Glutamatergic neuron (in vitro differentiated cells): ENCODE measurements around the gene RBM18. TPM values are rescaled to one million over a fixed set of nuclear protein-coding genes. Genes with fewer than 3 reads are reported as not detected.

ENCODE experiments used
- DNase-seq: peaks from one replicate; pipeline ENCODE4 v3.0.0; 2022
- H3K27ac Mint-ChIP-seq: one replicate; pipeline ENCODE4 v1.8.0; 2020; ENCODE audit warnings: mild to moderate bottlenecking, mixed read lengths, inconsistent platforms; ENCODE audit not compliant: unreplicated experiment
- H3K27me3 Mint-ChIP-seq: one replicate; pipeline ENCODE4 v1.8.0; 2020; ENCODE audit warnings: mild to moderate bottlenecking, moderate library complexity, mixed read lengths, inconsistent platforms; ENCODE audit not compliant: unreplicated experiment
- H3K36me3 Mint-ChIP-seq: one replicate; pipeline ENCODE4 v1.8.0; 2020; ENCODE audit warnings: mild to moderate bottlenecking, mixed read lengths, inconsistent platforms; ENCODE audit not compliant: unreplicated experiment
- H3K4me1 Mint-ChIP-seq: one replicate; pipeline ENCODE4 v1.8.0; 2020; ENCODE audit warnings: mild to moderate bottlenecking, low read depth, mixed read lengths, inconsistent platforms; ENCODE audit not compliant: unreplicated experiment
- H3K4me3 Mint-ChIP-seq: one replicate; pipeline ENCODE4 v1.8.0; 2020; ENCODE audit warnings: mild to moderate bottlenecking, mixed read lengths, inconsistent platforms; ENCODE audit not compliant: unreplicated experiment
- H3K9me3 Mint-ChIP-seq: one replicate; pipeline ENCODE4 v1.8.0; 2020; ENCODE audit warnings: mild to moderate bottlenecking, moderate library complexity, mixed read lengths, inconsistent platforms; ENCODE audit not compliant: unreplicated experiment
- total RNA-seq: library from RNA; stranded (reverse); fragmentation: NEBNext Ultra II Directional; extraction: Animal tissue kit (Norgen Biotek cat#: 25700); gene quantifications from one replicate; pipeline ENCODE4 v1.2.1, GENCODE V29; 2021; ENCODE audit not compliant: unreplicated experiment
- TF ChIP-seq, protein P1 (sequence below): fragments of 200-600 bp; sonication (generic); IDR thresholded peaks from one replicate; pipeline ENCODE4 v1.5.0; 2021; ENCODE audit not compliant: partially characterized antibody, unreplicated experiment

The RBM18 gene
- total RNA-seq, 1 donor from 2014 or later: 27.3 TPM

DNA sequence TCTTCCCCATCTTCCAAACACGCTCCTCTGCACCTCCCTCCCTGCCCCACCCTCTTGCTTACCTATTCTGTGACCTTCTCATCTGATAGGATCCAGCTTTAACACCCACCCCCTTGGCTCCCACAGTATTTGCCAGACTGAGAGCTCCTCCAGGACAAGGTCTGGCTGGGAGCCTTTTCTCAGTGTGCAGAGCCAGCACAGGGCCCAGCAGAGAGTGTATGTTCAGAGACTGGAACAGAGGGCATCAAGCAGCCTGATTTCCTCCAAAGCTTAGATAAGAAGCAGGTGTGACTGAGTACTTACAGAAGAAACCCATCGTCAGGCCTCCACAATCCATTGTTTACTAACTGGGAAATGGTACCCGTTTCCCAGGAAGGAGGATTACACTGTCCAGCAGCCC lies 62.5 kb downstream of the RBM18 start:
- no peak for DNase-seq
- H3K4me3 Mint-ChIP-seq: no peak overlapping the region
- peaks cover 2% of the 10 kb centered on the region for H3K27me3 Mint-ChIP-seq
- no peaks in the 10 kb centered on the region for H3K9me3 Mint-ChIP-seq
- no peaks in the 10 kb centered on the region for H3K36me3 Mint-ChIP-seq
- peaks cover 8% of the 10 kb centered on the region for H3K4me1 Mint-ChIP-seq
- TF ChIP-seq, protein P1, sequence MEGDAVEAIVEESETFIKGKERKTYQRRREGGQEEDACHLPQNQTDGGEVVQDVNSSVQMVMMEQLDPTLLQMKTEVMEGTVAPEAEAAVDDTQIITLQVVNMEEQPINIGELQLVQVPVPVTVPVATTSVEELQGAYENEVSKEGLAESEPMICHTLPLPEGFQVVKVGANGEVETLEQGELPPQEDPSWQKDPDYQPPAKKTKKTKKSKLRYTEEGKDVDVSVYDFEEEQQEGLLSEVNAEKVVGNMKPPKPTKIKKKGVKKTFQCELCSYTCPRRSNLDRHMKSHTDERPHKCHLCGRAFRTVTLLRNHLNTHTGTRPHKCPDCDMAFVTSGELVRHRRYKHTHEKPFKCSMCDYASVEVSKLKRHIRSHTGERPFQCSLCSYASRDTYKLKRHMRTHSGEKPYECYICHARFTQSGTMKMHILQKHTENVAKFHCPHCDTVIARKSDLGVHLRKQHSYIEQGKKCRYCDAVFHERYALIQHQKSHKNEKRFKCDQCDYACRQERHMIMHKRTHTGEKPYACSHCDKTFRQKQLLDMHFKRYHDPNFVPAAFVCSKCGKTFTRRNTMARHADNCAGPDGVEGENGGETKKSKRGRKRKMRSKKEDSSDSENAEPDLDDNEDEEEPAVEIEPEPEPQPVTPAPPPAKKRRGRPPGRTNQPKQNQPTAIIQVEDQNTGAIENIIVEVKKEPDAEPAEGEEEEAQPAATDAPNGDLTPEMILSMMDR: no peak
- no peak overlapping the region for H3K27ac Mint-ChIP-seq

DNA sequence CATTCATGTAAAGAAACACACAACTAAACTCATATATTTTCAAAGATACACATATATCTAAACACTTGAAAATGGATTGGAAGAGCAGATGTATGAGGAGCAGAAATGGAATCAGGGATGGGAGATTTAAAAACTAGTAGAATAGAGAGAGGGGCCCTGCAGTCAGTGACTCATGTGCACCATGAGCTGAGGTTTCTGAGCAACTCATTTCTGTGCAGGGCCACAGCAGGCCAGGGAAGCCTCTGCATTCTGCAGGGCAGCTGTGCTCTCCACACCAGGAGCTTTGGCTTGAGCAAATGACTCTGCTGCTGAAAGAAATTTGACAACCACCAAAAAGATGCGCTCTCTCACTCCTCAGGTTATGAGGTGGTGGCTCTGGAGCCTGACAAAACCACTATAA lies 63.0 kb downstream of the RBM18 start:
- Mint-ChIP-seq H3K27me3 (no peaks in the 10 kb centered on the region), H3K9me3 (no peaks in the 10 kb centered on the region), H3K4me1 (peaks cover 10% of the 10 kb centered on the region), H3K36me3 (no peaks in the 10 kb centered on the region), H3K4me3 (no peak overlapping the region), H3K27ac (no peak overlapping the region)
- TF ChIP-seq, protein P1: no peak
- DNase-seq: no peak

DNA sequence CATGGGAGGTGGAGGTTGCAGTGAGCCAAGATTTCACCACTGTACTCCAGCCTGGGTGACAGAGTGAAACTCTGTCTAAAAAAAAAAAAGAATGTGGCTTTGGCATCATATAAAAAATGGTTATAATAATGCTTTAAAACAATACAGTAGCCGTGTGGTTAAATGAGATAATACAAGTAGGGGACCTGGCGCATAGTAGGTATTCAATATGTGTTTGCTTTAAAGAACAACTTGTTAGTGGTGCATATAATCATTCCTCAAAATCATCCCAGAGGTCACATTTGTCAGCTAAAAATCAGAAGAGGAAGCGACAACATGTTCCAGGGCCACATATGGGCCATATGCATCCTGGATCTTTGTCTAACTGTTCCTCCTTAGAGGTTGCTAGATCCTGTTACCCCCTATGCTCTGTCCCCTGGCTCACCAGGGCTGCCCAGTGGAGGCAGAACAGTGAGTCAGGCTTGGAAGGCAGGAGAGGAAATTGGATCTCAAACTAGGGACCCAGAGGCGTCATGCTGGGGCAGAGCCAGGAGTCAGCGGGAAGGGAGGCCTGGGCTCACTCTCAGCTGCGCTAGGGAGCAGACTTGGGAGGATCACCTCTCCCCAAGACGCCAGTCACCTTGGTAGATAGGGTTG lies 63.6 kb downstream of the RBM18 start:
- H3K27ac Mint-ChIP-seq: no peak overlapping the region
- no peak overlapping the region for H3K4me3 Mint-ChIP-seq
- H3K36me3 Mint-ChIP-seq: no peaks in the 10 kb centered on the region
- DNase-seq: no peak
- H3K27me3 Mint-ChIP-seq: no peaks in the 10 kb centered on the region
- TF ChIP-seq, protein P1: no peak
- peaks cover 10% of the 10 kb centered on the region for H3K4me1 Mint-ChIP-seq
- no peaks in the 10 kb centered on the region for H3K9me3 Mint-ChIP-seq

DNA sequence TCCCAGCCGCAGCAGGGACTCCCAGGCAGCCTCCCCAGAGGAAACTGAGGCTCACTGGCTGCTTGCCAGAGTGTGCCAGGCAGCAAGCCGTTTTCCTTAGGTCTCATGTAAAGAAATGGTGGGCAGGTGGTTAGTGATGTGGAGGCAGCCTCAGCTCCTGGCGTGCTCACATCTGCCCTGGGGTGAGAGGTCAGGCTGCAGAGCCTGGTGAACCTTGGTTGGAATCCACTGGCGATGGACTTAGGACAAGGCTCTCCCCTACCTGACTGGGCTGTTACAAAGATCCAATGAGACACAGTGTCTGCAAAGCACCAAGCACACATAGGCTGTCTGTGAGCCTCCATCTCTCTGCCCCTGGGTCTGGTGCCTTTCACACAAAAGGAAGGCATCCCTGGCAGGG lies 66.8 kb downstream of the RBM18 start:
- Mint-ChIP-seq H3K27ac (no peak overlapping the region), H3K9me3 (no peaks in the 10 kb centered on the region), H3K36me3 (no peaks in the 10 kb centered on the region), H3K4me3 (no peak overlapping the region), H3K27me3 (no peaks in the 10 kb centered on the region), H3K4me1 (peaks cover 10% of the 10 kb centered on the region)
- TF ChIP-seq, protein P1: no peak
- DNase-seq: no peak

DNA sequence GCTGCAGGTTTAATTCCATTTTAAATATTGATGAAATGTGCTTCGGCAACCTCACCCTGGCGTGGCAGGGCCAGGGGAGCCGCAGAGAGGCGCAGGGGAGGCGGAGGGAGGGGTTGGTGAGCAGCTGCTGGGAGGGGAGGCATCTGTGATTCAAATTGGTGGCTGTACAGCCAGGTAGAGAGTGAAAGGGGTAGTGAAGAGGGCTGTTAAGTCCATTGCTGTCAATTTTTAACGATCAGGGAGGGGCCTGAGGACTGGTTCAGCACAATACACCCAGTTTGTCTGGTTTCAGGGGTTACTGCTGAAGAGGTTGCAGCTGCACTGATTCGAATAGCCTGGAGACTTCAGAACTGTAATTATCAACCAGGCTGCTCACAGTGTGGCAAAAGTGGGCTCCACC lies 67.2 kb downstream of the RBM18 start:
- no peak overlapping the region for H3K27ac Mint-ChIP-seq
- TF ChIP-seq, protein P1: no peak
- H3K9me3 Mint-ChIP-seq: no peaks in the 10 kb centered on the region
- H3K27me3 Mint-ChIP-seq: no peaks in the 10 kb centered on the region
- H3K4me1 Mint-ChIP-seq: peaks cover 10% of the 10 kb centered on the region
- peak; percentile 51 for DNase-seq
- no peaks in the 10 kb centered on the region for H3K36me3 Mint-ChIP-seq
- H3K4me3 Mint-ChIP-seq: no peak overlapping the region
